CD14-positive monocyte (primary cell): ENCODE results near the gene FAM111B. TPM values are rescaled to one million over a fixed set of nuclear protein-coding genes. Genes with fewer than 3 reads are reported as not detected.

Experiments used
- DNase-seq, 3 donors: peaks; one replicate each; pipeline ENCODE4 v3.0.0-alpha.2; 2011 to 2022
- H2AFZ ChIP-seq: 2 replicates; pipeline ENCODE4 v1.6.0; 2012; ENCODE audit warnings: mild to moderate bottlenecking, low read depth, low read length, inconsistent platforms; ENCODE audit not compliant: insufficient read depth, poor library complexity, severe bottlenecking
- H3K27ac ChIP-seq, 2 donors: 1 replicate in 1 of 2; 2 replicates in 1 of 2; pipeline ENCODE4 v1.5.1; 2012 to 2013; ENCODE audit warnings: low read length in 2 of 2, control low read depth in 1 of 2, inconsistent platforms in 1 of 2, low read depth in 1 of 2, mild to moderate bottlenecking in 1 of 2
- H3K27me3 ChIP-seq, 2 donors: one replicate each; pipeline versions ENCODE4 v1.6.0 to v1.6.1; 2011 to 2013; ENCODE audit warnings: low read length in 2 of 2; ENCODE audit not compliant: control insufficient read depth in 2 of 2, insufficient read depth in 2 of 2
- H3K36me3 ChIP-seq, 2 donors: replicated peaks in 1 of 2; 1 replicate in 1 of 2; 2 replicates in 1 of 2; pipeline versions ENCODE4 v1.5.1 to v1.6.1; 2012 to 2013; ENCODE audit warnings: low read length in 2 of 2, control low read depth in 1 of 2, inconsistent platforms in 1 of 2, mild to moderate bottlenecking in 1 of 2; ENCODE audit not compliant: insufficient read depth in 2 of 2, control insufficient read depth in 1 of 2
- H3K4me1 ChIP-seq, 2 donors: 1 replicate in 1 of 2; 2 replicates in 1 of 2; pipeline versions ENCODE4 v1.5.1 to v1.6.1; 2012 to 2013; ENCODE audit warnings: low read length in 2 of 2, control low read depth in 1 of 2, inconsistent platforms in 1 of 2, mild to moderate bottlenecking in 1 of 2, moderate library complexity in 1 of 2; ENCODE audit not compliant: insufficient read depth in 2 of 2, control insufficient read depth in 1 of 2
- H3K4me2 ChIP-seq: replicated peaks from 2 replicates; pipeline ENCODE3; 2012; ENCODE audit warnings: low read length, moderate library complexity, mild to moderate bottlenecking; ENCODE audit not compliant: poor library complexity, severe bottlenecking; ENCODE audit errors: extremely low read depth
- H3K4me3 ChIP-seq, 3 experiments: fragments of 200-600 bp in 1 of 3; sonication (generic) in 1 of 3; replicated peaks in 1 of 3; 1 replicate in 2 of 3; 2 replicates in 1 of 3; pipeline ENCODE4 v1.5.1; 2011 to 2013; ENCODE audit warnings: low read length in 3 of 3, mild to moderate bottlenecking in 3 of 3, control low read depth in 2 of 3, low read depth in 2 of 3, inconsistent platforms in 1 of 3, moderate library complexity in 1 of 3
- H3K79me2 ChIP-seq: 2 replicates; pipeline ENCODE4 v1.6.0; 2012; ENCODE audit warnings: mild to moderate bottlenecking, control low read depth, inconsistent platforms, low read length, moderate library complexity; ENCODE audit not compliant: insufficient read depth
- H3K9ac ChIP-seq: 2 replicates; pipeline ENCODE4 v1.6.0; 2017; ENCODE audit warnings: low read length, mild to moderate bottlenecking; ENCODE audit not compliant: insufficient read depth, poor library complexity, severe bottlenecking
- H3K9me3 ChIP-seq, 2 donors: replicated peaks in 1 of 2; 1 replicate in 1 of 2; 2 replicates in 1 of 2; pipeline versions ENCODE4 v1.5.1 to v1.6.1; 2012 to 2013; ENCODE audit warnings: low read length in 2 of 2, control low read depth in 1 of 2; ENCODE audit not compliant: control insufficient read depth in 1 of 2, insufficient read depth in 1 of 2
- H4K20me1 ChIP-seq: 2 replicates; pipeline ENCODE4 v1.6.0; 2012; ENCODE audit warnings: mild to moderate bottlenecking, low read length, control low read depth, moderate library complexity; ENCODE audit not compliant: insufficient read depth
- H3K27ac Mint-ChIP-seq, 7 donors: one replicate each; pipeline ENCODE4 v1.8.0; 2020; ENCODE audit warnings: mild to moderate bottlenecking in 7 of 7, mixed read lengths in 7 of 7, moderate library complexity in 6 of 7, inconsistent platforms in 2 of 7
- H3K27me3 Mint-ChIP-seq, 3 donors: one replicate each; pipeline ENCODE4 v1.8.0; 2021 to 2022; ENCODE audit warnings: low read depth in 3 of 3, mild to moderate bottlenecking in 3 of 3, mixed read lengths in 3 of 3, moderate library complexity in 3 of 3, inconsistent platforms in 1 of 3
- H3K36me3 Mint-ChIP-seq, 2 donors: one replicate each; pipeline ENCODE4 v1.8.0; 2020; ENCODE audit warnings: mixed read lengths in 2 of 2, inconsistent platforms in 1 of 2, mild to moderate bottlenecking in 1 of 2
- H3K4me1 Mint-ChIP-seq: one replicate; pipeline ENCODE4 v1.8.0; 2020; ENCODE audit warnings: mild to moderate bottlenecking, mixed read lengths
- H3K4me3 Mint-ChIP-seq, 2 donors: one replicate each; pipeline ENCODE4 v1.8.0; 2020; ENCODE audit warnings: mild to moderate bottlenecking in 2 of 2, mixed read lengths in 2 of 2, moderate library complexity in 1 of 2
- H3K9me3 Mint-ChIP-seq, 7 donors: one replicate each; pipeline ENCODE4 v1.8.0; 2020 to 2022; ENCODE audit warnings: mixed read lengths in 7 of 7, mild to moderate bottlenecking in 6 of 7, moderate library complexity in 6 of 7, inconsistent platforms in 2 of 7
- WGBS: methylation state at CpG from one replicate; pipeline ENCODE4 v1.1.5; 2013; ENCODE audit warnings: missing lambda C conversion rate; ENCODE audit not compliant: insufficient coverage; 5-methylcytosine and 5-hydroxymethylcytosine counted together
- intact Hi-C, 2 donors: fragments of 100-400 bp; cut with micrococcal nuclease; formaldehyde crosslinking; loops; one replicate each; pipeline versions ENCODE4 v1.15.0 to v1.15.1; 2023
- polyA plus RNA-seq, 3 donors: library from polyadenylated mRNA; depleted of rRNA in 1 of 3; unstranded in 2 of 3; stranded (reverse) in 1 of 3; fragments of 300-500 nt in 2 of 3; fragments of >200 nt in 1 of 3; fragmentation: Illumina TruSeq in 2 of 3; gene quantifications; 1 replicate in 2 of 3; 2 replicates in 1 of 3; pipeline ENCODE4 v1.2.3, GENCODE V29; 2012 to 2021
- TF ChIP-seq, protein P1 (sequence below): fragments of 200-600 bp; IDR thresholded peaks from one replicate; pipeline ENCODE4 v1.8.0; 2022; ENCODE audit warnings: antibody characterized with exemption, mild to moderate bottlenecking

FAM111B gene
- polyA plus RNA-seq, 3 donors, result 0.09 TPM; not detected in 2

DNA sequence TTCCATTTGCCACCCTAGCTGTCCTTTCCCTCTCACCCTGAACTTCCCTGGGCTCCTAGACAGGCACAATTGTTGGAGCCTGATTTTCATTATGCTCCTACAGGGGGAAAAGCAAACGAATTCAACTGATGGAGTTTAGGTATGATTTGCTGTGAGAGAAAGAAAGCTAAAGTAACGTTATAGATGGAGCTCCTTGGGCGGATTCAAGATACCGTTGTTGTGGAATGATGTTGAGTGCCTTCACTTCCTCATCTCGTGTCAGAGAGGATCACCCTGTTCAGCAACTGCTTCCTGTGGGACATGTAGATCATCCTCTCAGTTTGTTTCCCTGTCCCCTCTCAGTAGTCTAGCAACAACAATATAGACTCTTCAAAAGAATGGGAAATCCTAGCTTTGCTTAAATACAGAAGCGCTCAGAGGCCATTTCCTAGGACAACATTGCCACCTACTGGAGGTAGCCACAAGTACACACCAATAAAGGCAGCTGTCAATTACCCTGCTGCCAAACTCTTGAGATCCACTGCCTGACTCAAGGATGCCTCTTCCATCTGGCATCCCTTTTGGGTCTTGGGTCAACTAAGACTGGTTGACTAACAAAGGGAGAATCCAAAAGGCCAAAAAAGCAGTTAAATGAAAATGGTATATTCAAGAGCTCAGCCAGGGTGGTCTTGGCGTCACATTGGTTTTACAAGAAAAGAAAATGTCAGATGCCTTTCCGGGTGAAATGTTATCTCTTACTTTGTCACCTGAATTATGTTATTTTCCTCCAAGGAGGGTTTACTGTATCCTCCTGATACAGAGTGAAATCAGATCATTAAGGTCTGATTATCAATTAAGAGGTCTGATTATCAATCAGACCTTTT is 51.4 kb downstream of the FAM111B start:
- H3K36me3 ChIP-seq, result peaks cover 0 to 9% of the 10 kb centered on the region in 2 donors
- H3K4me3 ChIP-seq, result peak overlapping the region in 2 of 3 experiments; percentile 57 to 58
- H3K27me3 ChIP-seq, result no peaks in the 10 kb centered on the region
- peak overlapping the region; percentile 67 for H3K4me2 ChIP-seq
- no peaks in the 10 kb centered on the region for H3K9me3 ChIP-seq
- H4K20me1 ChIP-seq, result no peaks in the 10 kb centered on the region
- peaks cover 17% of the 10 kb centered on the region for H3K79me2 ChIP-seq
- peak; percentile 72 to 86 (median 81) for DNase-seq
- peaks cover 0 to 2% (median 1%) of the 10 kb centered on the region in 3 donors for H3K27me3 Mint-ChIP-seq
- H3K27ac ChIP-seq, result peak overlapping the region in 1 of 2 donors; percentile 51
- 0% methylated on average over 2 of the region's 8 CpGs for WGBS
- TF ChIP-seq, protein P1, sequence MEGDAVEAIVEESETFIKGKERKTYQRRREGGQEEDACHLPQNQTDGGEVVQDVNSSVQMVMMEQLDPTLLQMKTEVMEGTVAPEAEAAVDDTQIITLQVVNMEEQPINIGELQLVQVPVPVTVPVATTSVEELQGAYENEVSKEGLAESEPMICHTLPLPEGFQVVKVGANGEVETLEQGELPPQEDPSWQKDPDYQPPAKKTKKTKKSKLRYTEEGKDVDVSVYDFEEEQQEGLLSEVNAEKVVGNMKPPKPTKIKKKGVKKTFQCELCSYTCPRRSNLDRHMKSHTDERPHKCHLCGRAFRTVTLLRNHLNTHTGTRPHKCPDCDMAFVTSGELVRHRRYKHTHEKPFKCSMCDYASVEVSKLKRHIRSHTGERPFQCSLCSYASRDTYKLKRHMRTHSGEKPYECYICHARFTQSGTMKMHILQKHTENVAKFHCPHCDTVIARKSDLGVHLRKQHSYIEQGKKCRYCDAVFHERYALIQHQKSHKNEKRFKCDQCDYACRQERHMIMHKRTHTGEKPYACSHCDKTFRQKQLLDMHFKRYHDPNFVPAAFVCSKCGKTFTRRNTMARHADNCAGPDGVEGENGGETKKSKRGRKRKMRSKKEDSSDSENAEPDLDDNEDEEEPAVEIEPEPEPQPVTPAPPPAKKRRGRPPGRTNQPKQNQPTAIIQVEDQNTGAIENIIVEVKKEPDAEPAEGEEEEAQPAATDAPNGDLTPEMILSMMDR, result peak; percentile 91
- H3K4me3 Mint-ChIP-seq, result peak overlapping the region; percentile 66 to 80
- H3K9ac ChIP-seq, result no peak overlapping the region
- H3K36me3 Mint-ChIP-seq, result peaks cover 3 to 5% of the 10 kb centered on the region in 2 donors
- H3K27ac Mint-ChIP-seq, result peak overlapping the region; percentile 55 to 87 (median 80)
- H3K4me1 Mint-ChIP-seq, result peaks cover 17% of the 10 kb centered on the region
- intact Hi-C loops, result loop anchor here (5.0 to 10.0 kb wide), 2 partner anchors 61 to 204 kb away; no protein-coding TSS in a partner anchor
- H2AFZ ChIP-seq, result peak overlapping the region; percentile 77
- H3K4me1 ChIP-seq, result peaks cover 14 to 17% of the 10 kb centered on the region in 2 donors
- peaks cover 0 to 2% (median 0%) of the 10 kb centered on the region in 7 donors for H3K9me3 Mint-ChIP-seq

DNA sequence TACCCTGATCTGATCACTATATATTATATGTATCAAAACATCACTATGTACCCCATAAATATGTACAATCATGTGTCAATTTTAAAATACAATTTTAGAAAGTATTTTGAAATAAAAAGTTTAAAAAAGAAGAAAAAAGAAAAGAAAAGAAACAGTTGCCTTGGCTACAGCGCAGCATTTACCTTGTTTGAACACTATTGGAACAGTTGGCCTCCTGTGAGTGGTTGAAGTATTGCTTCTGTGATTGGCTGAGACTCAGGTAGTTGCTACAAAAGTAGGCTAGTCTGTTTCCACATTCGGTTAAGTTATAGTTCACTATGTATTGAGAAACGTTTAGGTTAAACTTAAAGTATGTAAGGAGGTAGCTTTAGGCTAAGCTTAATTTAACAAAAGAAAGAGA is 57.0 kb downstream of the FAM111B start:
- no peaks in the 10 kb centered on the region for H3K9me3 ChIP-seq
- Mint-ChIP-seq H3K4me3 (no peak overlapping the region), H3K36me3 (no peaks in the 10 kb centered on the region), H3K27me3 (peaks cover 3 to 8% (median 3%) of the 10 kb centered on the region in 3 donors), H3K4me1 (no peaks in the 10 kb centered on the region), H3K27ac (no peak overlapping the region), H3K9me3 (peaks cover 0 to 2% (median 0%) of the 10 kb centered on the region in 7 donors)
- H3K36me3 ChIP-seq, result no peaks in the 10 kb centered on the region
- TF ChIP-seq, protein P1, result no peak
- no peaks in the 10 kb centered on the region for H3K79me2 ChIP-seq
- no peaks in the 10 kb centered on the region for H3K27me3 ChIP-seq
- H3K27ac ChIP-seq, result no peak overlapping the region
- DNase-seq, result no peak
- H3K4me1 ChIP-seq, result no peaks in the 10 kb centered on the region
- intact Hi-C loops, result no loop called here
- H3K4me2 ChIP-seq, result no peak overlapping the region
- no peak overlapping the region for H3K4me3 ChIP-seq
- H4K20me1 ChIP-seq, result no peaks in the 10 kb centered on the region
- H2AFZ ChIP-seq, result no peak overlapping the region
- 100% methylated on average over 1 of the region's 3 CpGs for WGBS
- H3K9ac ChIP-seq, result no peak overlapping the region
